ENCODE data around the gene AGFG1.

Gene AGFG1

GRCh38 chr2:227462462-227462951 is 9.4 kb upstream of the AGFG1 start:
- no peak for DNase-seq

- DNase-seq, result no peak
Measured at GRCh38 chr2:227462972-227463931, 8.7 kb upstream of the AGFG1 start.

GRCh38 chr2:227464361-227464760 is 7.6 kb upstream of the AGFG1 start:
- no peak for DNase-seq

GRCh38 chr2:227464851-227465250 is 7.1 kb upstream of the AGFG1 start:
- no peak for DNase-seq

GRCh38 chr2:227466887-227467600 is 4.9 kb upstream of the AGFG1 start:
- no peak for DNase-seq

- DNase-seq, result no peak
Measured at GRCh38 chr2:227471412-227471811, 544 bp upstream of the AGFG1 start.

GRCh38 chr2:227472265-227473121 is 537 bp downstream of the AGFG1 start:
- DNase-seq, result no peak

- no peak for DNase-seq
Measured at GRCh38 chr2:227473122-227473461, 1.1 kb downstream of the AGFG1 start.

- DNase-seq, result no peak
Measured at GRCh38 chr2:227473806-227474205, 1.9 kb downstream of the AGFG1 start.

- no peak for DNase-seq
Measured at GRCh38 chr2:227474410-227474809, 2.5 kb downstream of the AGFG1 start.

GRCh38 chr2:227477291-227477690 is 5.3 kb downstream of the AGFG1 start:
- DNase-seq, result no peak

- DNase-seq, result no peak
Measured at GRCh38 chr2:227479865-227480475, 8.0 kb downstream of the AGFG1 start.

- DNase-seq, result no peak
Measured at GRCh38 chr2:227480528-227480927, 8.6 kb downstream of the AGFG1 start.

- DNase-seq, result no peak
Measured at GRCh38 chr2:227482638-227483340, 10.8 kb downstream of the AGFG1 start.

- no peak for DNase-seq
Measured at GRCh38 chr2:227485429-227485828, 13.5 kb downstream of the AGFG1 start.

- no peak for DNase-seq
Measured at GRCh38 chr2:227486688-227487087, 14.7 kb downstream of the AGFG1 start.

GRCh38 chr2:227488045-227488444 is 16.1 kb downstream of the AGFG1 start:
- DNase-seq, result no peak

- no peak for DNase-seq
Measured at GRCh38 chr2:227491386-227491785, 19.4 kb downstream of the AGFG1 start.

- no peak for DNase-seq
Measured at GRCh38 chr2:227493524-227493923, 21.6 kb downstream of the AGFG1 start.

- no peak for DNase-seq
Measured at GRCh38 chr2:227497158-227497557, 25.2 kb downstream of the AGFG1 start.

- no peak for DNase-seq
Measured at GRCh38 chr2:227499627-227500300, 27.8 kb downstream of the AGFG1 start.

GRCh38 chr2:227500301-227500630 is 28.3 kb downstream of the AGFG1 start:
- no peak for DNase-seq
